AML-193 (cell line): Measurements from ENCODE around the gene CREG1.
"Not testable (repeated sequence)": the region's sequence is repeated elsewhere in the genome, so short reads cannot be mapped to it uniquely, and the experiment has no call there.

Experiments
- DNase-seq, 2 experiments: peaks; one replicate each; lab custom pipeline; 2025; lab: John Stamatoyannopoulos, UW

The CREG1 gene

DNA sequence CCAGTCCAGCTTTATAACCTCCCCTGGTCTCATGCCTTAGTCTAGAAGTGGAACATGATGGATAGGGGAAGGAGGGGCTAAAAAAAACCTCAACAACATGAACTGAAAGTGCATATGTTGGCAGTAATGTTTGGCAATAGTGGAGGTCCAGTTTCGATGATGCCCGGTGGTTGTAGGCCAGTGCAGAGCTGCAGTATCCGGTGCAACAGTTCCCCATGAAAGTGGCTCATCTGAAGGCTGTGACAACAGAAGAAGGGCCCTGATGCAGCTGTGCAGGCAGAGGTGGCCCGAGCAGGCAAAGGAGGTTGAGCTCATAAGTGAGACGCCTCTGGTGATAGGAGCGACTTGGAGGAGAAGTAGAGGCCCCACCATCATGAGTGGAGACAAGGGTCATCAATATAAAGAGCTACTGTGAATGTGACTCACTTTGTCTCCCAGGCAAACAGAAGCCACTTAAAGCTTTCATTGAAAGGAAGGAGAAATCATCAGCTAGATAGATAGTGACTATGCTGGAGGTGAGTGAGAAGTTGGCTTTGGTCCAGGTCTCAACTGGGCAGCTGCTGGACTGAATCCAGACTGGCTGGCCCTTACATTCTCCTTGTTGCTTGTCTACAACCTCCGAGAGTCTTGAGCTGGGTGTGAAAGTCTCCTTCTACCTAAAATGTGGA lies 10.2 kb upstream of the CREG1 start:
- DNase-seq: no peak

DNA sequence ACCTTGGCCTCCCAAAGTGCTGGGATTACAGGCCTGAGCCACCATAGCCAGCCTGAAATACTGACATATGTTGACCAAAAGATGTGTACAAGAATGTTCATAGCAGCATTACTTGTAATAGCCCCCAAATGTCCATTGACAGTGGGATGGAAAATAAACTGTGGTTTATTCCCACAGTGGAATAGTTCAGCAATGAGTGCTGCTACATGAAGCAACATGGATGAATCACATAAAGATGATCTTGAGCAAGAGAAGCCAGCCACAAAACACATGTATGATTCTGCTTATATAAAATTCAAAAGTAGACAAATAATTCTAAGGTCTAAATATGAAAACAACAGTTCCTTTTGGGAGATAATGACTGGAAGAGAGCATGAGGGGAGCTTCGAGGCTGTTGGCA lies 9.1 kb upstream of the CREG1 start:
- DNase-seq: no peak

DNA sequence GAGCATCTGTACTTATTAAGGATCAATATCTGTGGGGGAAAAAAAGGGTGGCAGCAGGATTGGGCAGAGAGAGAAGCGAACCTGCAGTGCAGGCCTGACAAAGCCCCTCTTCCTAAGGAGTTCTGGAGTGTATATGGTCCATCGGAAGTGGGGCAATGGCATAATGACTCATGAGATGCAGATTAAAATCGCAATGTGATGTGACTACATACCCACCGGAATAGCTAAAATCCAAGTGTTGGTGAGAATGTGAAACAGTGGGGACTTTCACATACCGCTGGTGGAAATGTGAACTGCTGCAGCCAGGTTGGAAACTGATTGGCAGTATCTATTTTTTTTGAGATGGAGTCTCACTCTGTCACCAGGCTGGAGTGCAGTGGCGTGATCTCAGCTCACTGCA lies 8.2 kb upstream of the CREG1 start:
- no peak for DNase-seq

DNA sequence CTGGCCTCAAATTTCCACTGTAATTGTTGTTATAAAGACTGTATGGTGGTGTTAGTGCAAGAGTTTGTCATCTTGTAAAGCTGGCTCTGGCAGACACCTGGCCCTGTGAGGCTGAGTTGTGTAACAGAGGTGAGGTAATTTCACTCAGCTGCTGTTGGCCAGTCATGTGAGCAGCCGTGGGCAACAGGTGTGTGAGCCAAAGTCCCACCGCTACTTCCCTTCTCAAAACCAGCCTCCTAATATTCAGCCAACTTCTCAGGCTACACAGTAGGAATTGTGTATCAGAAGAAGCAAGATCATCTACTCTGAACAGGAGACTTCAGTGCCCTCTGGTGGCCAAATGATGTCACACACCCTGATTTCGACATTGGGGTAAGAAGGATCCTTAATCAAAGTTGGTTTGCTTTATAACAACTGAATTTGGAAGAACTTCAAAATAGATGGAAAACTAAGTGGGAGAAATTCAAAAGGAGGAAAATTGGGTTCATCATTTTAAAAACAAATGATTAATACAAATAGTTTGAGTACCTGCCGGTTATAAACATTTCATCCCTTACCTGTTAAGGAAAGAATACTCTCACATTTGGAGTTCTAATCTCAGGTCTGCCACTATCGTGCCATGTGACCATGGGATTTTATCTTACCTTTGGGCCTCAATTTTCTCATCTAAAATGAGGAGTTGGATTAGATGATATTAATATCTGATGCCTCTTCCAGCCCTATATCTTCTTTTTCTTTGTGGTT lies 2.6 kb upstream of the CREG1 start:
- DNase-seq: peak; percentile 65 to 74

DNA sequence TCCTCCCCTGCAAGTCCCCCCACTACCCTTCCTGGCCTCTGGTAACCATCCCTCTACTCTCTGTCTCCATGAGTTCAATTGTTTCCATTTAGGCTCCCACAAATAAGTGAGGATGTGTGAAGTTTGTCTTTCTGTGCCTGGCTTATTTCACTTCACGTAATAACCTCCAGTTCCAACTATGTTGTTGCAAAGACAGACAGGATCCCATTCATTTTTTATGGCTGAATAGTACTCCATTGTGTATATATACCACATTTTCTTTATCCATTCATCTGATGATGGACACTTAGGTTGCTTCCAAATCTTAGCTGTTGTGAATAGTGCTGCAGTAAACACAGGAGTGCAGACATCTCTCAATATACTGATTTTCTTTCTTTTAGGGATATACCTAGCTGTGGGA lies 1.5 kb upstream of the CREG1 start:
- DNase-seq: not testable (repeated sequence)

DNA sequence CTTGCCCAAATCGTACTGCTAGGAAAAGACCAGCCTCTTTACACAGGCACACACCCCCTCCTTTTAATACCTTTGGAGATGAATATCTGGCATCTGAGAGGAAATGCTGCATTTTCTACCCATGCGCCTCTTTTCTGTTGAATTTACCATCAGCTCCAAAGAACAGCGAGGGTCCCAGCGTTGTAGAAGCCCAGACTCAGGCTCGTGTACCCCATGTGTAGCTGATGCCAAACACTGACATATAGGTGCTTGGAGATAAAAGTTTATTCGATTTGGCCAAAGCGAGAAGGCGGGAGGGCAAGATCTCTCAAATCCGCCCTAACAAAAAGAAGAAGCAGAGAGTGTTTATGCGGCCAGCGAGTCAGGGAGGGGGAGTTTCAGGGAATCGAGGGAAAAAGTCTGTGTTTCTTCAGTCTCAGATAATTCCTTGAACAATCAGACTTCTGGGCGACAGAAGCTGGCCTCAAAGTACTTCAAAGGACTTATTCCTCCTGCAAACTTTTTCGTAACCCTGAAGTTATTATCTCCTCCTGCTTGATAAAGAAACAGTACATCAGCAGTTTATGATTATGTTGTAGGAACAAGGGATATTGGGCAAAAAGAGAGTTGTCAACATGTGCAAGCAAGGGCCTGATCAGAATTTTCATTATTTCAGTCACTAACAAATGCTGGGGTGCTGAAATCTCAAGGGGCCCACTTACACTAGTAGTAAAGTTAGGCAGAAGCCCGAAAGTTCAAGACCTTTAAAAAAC lies 642 bp upstream of the CREG1 start:
- peak; percentile 14 to 17 for DNase-seq

DNA sequence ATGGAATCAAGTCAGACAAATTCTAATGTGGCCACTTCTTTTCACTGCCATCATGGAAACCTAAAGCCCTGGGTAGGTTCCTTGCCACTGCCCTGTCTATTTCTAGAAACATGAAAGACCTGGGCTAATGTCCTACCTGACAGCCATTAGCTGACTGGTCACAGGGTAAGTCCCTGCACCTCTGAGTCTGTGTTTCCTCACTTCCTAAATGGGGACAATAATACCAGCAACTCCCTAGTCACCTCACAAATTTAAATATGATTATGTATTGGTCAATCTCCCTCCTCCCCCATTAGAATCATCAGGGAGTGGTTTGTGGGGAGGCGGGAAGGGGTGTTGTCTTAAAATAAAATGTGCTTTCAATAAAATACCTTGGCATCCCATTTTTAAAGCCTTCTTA lies 2.2 kb downstream of the CREG1 start:
- DNase-seq: peak; percentile 67 to 80

DNA sequence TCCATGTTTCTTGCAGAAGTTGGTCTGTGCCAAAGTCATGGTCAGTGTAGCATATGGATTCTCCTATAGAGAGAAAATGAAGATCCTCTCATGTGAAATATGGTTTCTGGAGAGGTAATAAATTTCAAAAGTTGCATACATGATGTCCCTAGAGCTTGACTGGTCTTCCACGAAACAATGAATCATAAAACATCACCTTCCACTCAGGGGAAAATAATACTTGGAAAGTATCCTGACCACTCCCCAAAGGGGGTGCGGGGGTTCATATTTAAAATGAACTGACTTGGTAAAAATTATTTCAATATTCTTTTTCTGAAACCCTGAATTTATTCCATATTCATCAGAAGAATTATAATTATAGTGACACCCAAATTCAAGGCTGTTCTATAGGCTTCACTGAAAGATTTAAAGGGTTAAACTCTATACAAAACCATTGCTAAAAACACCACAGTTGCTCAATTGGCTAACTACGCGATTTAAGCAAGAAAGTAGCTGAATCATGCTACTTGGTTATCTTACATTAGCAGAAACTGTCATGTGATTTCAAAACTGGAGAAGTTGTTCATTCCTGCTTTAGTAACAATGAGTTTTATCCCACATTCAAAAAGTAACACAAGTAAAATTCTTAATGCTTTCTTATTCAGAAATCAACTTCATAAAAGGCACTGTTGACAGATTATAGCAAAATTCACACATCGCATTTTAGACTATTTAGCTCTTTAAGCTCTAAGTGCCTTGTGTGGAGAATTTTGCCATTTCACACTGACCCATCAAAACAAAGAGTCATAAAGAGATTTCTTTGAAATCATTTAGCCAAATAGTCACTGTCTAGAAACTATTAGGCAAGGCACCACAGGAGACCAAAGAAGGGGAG lies 5.3 kb downstream of the CREG1 start:
- peak; percentile 90 to 92 for DNase-seq

DNA sequence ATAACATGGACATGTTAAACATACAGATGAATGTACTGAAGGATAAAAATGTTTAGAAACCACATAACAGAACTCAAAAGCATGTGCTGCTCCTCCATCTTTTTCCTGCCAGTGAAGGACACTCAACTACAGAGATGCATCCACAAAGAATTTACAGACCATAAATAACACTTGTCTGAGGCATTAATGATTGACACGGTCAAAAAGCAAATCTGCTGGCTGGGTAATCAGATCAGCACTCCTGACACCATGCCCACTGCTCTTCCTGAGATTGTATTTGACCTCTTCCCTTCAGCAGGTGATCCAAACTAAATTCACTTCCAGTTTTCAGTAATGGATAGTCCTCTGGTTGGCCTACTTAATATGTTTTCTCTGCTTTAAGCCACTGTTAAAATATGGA lies 6.6 kb downstream of the CREG1 start:
- no peak for DNase-seq

DNA sequence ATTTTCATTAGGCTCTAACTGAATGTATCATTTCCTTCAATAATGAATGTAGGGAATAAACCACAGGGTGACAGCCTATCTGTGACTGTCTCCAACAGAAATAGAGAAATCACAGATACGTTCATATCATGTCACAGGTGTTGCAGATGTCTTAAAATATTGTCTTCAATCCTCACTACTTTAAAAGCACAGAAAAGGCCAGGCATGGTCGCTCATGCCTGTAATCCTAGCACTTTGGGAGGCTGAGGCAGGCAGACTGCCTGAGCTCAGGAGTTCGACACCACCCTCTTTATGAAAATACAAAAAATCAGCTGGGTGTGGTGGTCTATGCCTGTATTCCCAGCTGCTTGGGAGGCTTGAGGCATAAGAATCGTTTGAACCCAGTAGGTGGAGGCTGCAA lies 8.2 kb downstream of the CREG1 start:
- DNase-seq: no peak

DNA sequence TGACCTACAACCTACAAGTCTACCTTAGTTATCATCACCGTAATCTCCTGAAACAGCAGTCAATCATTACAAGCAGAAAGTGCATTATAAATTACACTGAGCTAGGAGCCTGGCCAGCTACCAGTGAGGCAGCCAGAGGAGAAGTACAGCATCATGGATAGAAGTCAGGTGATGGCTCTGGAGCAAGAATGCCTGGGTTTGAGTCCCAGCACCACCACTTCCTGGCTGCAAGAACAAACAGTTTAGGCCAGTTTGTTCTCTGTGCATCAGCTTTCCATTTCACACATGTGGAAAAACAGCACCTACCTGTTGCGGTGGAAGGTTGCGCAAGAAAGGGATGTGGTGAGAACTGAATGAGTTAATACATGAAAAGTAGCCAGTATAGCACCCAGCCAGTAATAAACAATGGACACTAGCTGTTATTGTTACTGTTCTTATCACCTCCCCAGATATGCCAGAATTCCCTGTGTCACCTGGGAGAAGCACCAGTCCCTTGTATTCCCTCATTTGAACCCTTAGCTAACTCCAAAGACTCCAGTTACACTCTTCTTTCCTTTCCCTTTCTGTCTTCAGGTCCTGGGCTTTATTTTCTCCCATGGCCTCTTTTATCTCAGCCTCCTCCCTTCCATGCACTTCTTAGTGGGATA lies 9.0 kb downstream of the CREG1 start:
- DNase-seq: no peak

DNA sequence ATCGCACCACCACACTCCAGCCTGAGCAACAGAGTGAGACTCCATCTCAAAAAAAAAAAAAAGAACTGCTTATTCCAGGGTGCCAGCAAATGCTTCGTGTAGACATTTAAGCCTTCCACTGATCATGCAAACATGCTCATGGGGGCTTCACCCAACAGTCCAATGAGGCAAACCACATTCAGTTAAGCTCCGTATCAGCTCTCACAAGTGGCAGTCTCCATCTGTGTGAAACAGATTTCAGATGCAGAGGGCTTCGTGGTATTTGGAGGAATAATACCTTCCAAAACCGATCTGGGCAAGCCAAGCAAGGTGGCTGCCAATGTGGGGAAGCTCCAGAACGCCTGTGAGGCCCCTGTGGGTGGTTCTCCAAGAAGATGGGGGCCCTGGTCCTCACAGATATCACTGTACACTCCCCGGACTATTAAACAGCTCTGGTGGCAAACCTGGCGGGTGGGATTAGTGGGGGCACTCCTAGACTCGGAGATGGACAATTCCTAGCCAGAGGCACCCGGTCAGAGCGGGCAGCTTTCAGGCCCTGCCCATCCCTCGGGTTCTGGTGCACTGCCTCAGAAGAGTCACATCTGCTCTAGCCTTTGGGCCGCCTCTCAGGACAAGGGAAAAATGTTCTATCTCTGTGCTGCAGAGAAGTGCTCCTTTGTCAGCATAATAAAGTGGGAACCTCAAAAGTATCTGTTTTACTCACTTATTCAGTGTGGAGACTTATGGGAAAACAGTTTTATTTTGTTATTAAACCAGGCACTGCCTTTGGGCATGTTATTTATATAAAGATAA lies 10.2 kb downstream of the CREG1 start:
- DNase-seq: no peak

DNA sequence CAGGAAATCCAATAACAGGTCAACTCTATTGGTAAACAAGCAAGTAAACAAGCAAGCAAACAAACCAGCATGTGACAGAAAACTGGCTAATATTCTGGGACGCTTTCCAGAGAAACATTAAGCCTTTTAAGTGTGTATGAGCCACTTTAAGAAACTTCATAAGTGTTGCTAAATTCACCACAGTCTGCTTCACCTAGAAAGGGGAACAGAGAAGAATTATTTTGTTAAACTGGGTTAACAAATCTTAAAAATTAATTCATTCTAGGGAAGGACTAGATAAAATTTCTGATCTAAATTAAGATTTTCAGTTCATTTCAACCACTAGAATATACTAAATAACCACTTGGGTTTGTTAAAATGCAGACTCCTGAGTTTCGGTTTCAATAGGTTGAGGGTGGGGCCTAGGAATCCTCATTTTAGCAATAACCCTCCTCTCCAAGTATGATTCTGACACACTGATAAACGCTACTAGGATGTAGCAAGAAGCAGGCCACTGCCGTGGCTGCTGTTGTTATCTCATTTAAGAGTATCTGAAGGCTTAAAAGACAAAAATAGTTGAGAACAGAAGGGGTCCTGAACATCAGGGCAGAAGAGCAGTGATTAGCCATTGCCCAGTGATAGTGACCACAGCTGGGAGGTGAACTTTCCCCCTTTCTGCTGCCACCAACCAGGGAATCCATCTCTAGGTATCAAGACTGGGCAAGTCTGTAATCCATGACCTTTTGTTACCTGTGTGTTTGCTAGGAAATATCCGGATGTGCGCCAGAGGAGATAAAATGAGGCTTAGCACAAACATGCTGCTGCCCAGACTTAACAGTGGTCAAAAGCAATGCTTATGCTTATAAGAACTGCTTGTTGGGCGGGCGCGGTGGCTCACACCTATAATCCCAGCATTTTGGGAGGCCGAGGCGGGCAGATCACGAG lies 11.2 kb downstream of the CREG1 start:
- DNase-seq: peak in 1 of 2 experiments; percentile 10

DNA sequence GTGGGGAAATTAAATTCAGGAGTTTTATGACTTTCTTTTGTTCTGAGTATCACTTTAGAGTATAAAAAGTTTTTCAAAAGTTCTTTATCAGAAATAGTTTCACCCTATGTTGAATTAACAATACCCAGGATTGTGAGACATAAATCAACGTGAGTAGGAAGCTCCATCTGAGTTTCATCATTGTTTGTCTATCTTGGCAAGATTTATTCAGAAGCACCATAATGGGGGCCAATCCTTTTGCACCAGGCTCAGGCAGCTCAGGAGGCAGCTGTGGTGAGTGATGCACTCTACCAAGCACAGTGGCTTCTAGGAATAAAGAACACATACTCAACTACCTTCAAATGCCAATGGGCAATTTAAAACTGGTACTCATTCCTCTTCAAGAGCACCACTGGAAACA lies 12.0 kb downstream of the CREG1 start:
- no peak for DNase-seq

DNA sequence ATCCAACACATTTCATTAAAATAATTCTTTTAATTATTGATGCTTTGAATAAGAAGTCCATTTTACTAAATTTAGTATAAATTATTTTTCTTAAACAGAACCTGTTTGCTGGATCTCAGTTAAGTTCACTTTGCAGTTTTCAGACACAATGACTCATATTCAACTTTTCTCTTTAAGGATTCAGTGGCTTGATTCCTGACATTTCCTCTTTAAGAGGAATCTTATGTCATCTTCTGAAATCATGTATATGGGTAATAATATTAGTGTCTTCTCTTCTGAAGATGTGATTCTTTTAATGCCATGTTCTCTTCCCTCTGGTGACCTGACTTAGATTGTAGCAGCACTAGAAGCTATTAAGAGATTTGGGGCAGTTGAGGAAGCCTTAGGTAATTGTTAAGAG lies 12.6 kb downstream of the CREG1 start:
- DNase-seq: no peak

DNA sequence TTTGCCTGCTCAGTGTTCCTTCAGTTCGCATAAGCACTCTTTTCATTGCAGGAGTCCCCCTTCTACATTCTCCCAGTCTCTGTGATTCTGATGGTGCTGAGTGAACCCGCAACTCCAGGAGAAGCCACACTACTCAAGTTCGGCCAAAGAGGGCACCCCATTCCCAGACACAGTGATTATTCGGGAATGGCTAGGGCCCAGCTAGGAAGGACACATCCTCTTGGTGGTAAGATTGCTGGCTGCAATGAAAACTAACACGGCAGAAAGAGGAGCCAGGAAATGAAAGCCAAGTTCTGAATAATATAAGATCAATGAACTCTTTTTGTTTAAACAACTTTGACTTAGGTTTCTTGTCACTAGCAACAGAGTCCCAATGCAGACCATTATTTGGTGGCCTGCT lies 14.9 kb downstream of the CREG1 start:
- DNase-seq: no peak

DNA sequence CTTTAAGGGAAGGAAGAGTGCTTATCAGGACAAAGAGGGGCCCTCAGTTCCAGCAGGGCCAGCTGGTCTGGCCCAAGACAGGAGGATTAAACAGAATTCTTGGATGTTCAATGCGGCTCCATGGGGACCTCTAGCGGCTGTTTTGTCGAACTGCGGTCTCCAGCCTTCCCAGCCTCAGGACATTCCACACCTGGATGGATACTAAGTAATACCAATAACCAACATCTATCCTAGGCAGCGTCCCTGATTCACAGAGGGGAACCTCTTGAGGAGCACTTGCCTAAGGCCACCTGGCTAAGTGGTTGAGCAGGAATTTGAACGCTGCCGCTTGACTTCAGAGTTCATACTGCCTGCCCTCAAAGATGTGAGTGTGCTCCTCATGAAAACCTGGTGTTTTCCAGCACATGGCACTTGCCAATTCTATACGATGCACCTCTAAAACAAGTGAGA lies 19.7 kb downstream of the CREG1 start:
- DNase-seq: peak; percentile 30 to 47

DNA sequence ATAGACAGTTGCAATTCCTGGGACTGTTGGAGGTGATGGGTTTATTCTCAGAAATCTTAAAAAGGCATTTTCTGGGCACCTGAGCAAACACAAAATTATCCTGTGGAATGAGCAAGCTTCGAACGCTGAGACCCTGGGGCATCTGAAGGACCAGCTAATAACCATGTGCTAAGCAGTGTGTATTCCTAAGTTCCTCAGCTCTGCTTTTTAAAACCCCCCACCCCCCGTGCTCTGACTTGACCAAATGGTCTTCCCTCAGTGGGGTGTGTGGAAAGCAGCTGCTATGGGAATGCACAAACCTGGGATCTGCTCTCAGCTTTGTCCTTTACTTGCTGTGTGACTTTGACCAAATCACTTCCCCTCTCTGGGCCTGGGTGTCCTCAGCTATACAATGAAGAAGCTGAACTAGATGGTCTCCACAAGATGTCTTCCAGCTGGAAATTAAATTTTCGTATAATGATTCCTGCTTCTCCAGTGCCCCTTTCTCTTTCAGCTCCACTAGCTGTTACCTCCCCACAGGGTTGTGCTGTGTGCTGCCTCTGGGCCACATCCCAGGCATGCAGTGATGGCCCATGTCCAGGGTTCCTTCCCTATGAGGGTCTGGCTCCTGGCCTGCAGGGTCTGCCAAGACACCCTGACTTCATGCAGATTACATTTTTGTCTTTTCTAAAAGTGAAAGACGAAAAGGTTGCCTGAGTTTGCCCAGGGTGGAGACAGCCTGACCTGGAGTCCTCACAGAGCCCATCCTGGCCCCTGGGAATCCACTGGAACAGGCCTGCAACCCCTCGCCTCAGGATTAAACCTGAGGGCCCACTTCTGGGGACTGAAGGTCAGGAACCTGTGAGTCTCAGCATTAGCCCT lies 20.4 kb downstream of the CREG1 start:
- DNase-seq: no peak

DNA sequence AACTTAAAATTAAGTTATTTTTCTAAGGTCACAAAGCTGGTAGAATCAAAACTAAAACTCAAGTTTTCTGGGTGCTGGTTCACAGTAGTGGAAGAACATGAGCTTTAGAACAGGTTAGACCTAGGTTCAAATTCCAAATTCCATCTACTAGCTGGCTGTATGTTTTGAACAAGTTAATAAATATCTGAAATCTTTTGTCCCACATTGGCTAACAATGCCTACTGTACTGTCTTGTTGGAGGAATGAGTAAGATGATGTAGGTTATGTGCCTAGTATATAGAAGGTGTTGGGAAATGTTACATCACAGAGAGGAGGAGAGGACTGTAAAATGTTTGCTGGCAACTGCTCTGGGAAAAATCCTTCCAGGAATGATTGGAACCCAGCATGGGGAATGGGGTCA lies 21.2 kb downstream of the CREG1 start:
- DNase-seq: no peak
